NT2/D1 (cell line): ENCODE data around the gene TMEM132A.

ENCODE experiments used
- DNase-seq: peaks from one replicate; pipeline ENCODE4 v3.0.0-alpha.2; 2011; ENCODE audit warnings: low read depth, low spot score
- H3K27me3 ChIP-seq: 2 replicates; pipeline ENCODE4 v1.6.0; 2011; ENCODE audit warnings: mild to moderate bottlenecking; ENCODE audit not compliant: insufficient read length, insufficient read depth
- H3K36me3 ChIP-seq: 2 replicates; pipeline ENCODE4 v1.6.1; 2011; ENCODE audit warnings: mild to moderate bottlenecking, low read length, mixed read lengths; ENCODE audit not compliant: insufficient read depth, insufficient read length
- H3K4me1 ChIP-seq: 2 replicates; pipeline ENCODE4 v1.5.1; 2011; ENCODE audit not compliant: insufficient read depth, insufficient read length
- H3K4me3 ChIP-seq: 2 replicates; pipeline ENCODE4 v1.5.1; 2011; ENCODE audit warnings: low read depth; ENCODE audit not compliant: insufficient read length
- H3K9ac ChIP-seq: 2 replicates; pipeline ENCODE4 v1.6.0; 2011; ENCODE audit warnings: low read depth; ENCODE audit not compliant: insufficient read length
- H3K9me3 ChIP-seq: 2 replicates; pipeline ENCODE4 v1.5.1; 2011; ENCODE audit warnings: mild to moderate bottlenecking, low read length; ENCODE audit not compliant: insufficient read depth
- SUZ12 ChIP-seq: IDR thresholded peaks from 2 replicates; pipeline ENCODE4 v1.6.1; 2011; ENCODE audit not compliant: insufficient read length, insufficient read depth; ENCODE audit errors: extremely low read depth
- YY1 ChIP-seq: IDR thresholded peaks from 2 replicates; pipeline ENCODE4 v1.6.1; 2011; ENCODE audit not compliant: insufficient read length, insufficient read depth
- ZNF274 ChIP-seq: IDR thresholded peaks from 2 replicates; pipeline ENCODE4 v1.6.1; 2011; ENCODE audit warnings: mild to moderate bottlenecking, low read depth, low read length

Gene TMEM132A

DNA sequence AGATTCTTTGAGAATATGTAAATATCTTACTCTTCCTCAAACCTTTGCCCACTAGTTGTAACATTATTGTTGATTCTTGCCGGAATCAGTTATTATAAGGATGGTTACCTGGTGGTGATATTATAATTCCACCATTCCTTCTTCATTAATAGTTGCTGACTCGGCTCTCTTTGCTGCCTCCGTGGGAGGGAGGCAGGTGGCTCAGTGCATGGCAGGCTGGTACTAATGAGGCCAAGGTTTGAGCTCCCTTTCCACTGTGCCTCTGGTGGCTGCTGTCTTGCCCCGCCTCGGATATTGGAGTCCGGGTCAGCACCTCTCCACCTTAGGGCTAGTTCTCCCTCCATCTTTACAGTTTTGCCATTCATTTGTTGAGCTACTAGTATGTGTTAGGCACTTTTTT, 59.9 kb downstream of the TMEM132A start:
- Histone ChIP-seq H3K9me3 (no peaks in the 10 kb centered on the region), H3K4me1 (peaks cover 3% of the 10 kb centered on the region), H3K27me3 (no peaks in the 10 kb centered on the region), H3K36me3 (no peaks in the 10 kb centered on the region), H3K9ac (no peak overlapping the region), H3K4me3 (no peak overlapping the region)
- TF ChIP-seq ZNF274 (no peak), YY1 (no peak), SUZ12 (no peak)
- no peak for DNase-seq

DNA sequence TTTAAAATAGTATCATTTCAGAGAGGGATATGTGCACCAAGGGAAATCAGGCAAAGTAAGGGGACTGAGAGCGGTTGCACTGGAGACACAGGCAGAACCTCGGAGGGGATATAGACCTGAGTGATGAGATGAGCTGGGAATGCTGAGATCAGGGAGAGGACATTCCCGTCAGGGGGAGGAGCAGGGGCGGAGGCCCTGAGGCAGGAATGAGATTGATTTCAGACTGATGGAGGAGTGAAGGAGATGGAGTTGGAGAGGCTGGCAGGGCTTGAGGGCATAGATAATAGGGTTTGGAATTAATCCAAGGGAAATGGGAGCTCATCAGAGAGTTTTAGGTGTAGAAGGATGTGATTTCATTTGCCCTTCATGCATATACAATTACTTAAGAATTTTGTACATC, 60.4 kb downstream of the TMEM132A start:
- DNase-seq = no peak
- Histone ChIP-seq H3K4me3 (no peak overlapping the region), H3K4me1 (peaks cover 3% of the 10 kb centered on the region), H3K36me3 (no peaks in the 10 kb centered on the region), H3K27me3 (no peaks in the 10 kb centered on the region), H3K9me3 (no peaks in the 10 kb centered on the region), H3K9ac (no peak overlapping the region)
- TF ChIP-seq ZNF274 = no peak
- no peak for TF ChIP-seq SUZ12
- no peak for TF ChIP-seq YY1

DNA sequence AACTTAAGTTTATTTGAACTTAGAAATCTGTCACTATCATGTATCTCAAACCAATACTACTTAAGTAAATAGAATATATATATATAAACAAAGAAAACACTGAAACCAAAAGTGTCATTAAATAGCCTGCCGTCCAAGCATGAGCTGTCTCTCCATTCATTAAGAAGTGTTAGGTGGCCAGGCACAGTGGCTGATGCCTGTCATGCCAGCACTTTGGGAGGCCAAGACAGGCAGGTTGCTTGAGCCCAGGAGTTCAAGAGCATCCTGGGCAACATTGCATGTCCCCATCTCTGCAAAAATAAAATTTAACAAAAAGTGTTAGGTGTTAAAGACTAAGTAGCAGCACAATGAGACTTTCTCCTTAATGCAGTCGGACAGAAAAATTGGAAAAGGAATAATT, 61.2 kb downstream of the TMEM132A start:
- DNase-seq = no peak
- Histone ChIP-seq H3K36me3 (no peaks in the 10 kb centered on the region), H3K27me3 (no peaks in the 10 kb centered on the region), H3K4me3 (no peak overlapping the region), H3K9me3 (no peaks in the 10 kb centered on the region), H3K9ac (no peak overlapping the region), H3K4me1 (peaks cover 3% of the 10 kb centered on the region)
- TF ChIP-seq ZNF274 (no peak), SUZ12 (no peak), YY1 (no peak)

DNA sequence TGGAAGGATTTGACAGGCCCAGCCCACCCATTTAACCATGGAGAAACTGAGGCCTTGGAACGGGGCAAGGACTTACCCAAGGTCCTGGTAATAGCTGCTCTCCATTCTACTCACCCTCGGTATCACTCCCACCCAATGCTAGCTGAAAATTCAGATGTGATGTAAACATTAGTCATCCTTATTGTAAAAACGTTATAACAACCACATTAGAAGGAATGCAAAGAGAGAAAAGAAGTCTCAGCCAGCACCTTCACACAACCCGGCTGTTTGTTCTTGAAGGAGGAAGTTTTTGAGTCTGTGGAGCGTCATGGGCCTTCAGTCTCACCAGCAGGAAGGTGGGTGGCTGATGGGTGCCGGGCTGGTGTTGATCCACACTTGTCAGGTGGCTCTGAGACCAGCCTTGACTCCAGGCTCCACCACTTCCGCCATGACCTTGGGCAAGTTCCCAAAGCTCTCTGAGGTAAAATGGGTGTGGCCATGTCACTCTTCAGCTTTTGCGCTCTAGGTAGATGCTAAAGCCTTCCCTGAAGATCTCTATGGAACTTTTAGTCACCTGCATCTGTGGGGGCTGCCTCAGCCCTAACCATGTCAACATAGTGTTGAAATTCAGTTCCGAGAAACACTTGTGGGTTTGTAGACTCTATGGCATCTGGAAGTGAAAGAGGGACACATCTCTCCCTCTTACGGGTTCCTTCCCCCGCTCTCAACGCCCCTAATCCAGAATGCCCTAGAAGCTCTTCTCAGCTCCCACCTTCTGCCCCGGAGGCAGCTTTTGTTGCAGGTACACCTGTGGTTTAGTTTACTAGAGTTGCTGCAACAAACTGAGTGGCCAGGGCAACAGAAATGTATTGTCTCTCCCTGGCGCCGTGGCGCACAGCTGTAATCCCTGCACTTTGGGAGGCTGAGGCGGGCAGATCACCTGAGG, 62.0 kb downstream of the TMEM132A start:
- no peak overlapping the region for H3K9ac ChIP-seq
- no peaks in the 10 kb centered on the region for H3K27me3 ChIP-seq
- TF ChIP-seq YY1 (no peak), SUZ12 (no peak), ZNF274 (no peak)
- no peak for DNase-seq
- H3K4me1 ChIP-seq = peaks cover 3% of the 10 kb centered on the region
- H3K4me3 ChIP-seq = no peak overlapping the region
- H3K36me3 ChIP-seq = no peaks in the 10 kb centered on the region
- H3K9me3 ChIP-seq = no peaks in the 10 kb centered on the region
